ENCODE data around the gene P3H4.
"Not testable (repeated sequence)": the region's sequence is repeated elsewhere in the genome, so short reads cannot be mapped to it uniquely, and the experiment has no call there.

DNA sequence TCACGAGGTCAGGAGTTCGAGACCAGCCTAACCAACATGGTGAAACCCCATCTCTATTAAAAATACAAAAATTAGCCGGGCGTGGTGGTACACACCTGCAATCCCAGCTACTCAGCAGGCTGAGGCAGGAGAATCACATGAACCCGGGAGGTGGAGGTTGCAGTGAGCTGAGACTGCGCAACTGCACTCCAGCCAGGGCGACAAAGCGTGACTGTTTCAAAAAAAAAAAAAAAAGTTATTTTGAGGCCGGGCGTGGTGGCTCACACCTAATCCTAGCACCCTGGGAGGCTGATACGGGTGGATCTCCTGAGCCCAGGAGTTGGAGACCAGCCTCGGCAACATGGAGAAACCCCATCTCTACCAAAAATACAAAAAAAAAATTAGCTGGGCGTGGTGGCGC is 39.6 kb upstream of the P3H4 start:
- TF ChIP-seq, protein P1, sequence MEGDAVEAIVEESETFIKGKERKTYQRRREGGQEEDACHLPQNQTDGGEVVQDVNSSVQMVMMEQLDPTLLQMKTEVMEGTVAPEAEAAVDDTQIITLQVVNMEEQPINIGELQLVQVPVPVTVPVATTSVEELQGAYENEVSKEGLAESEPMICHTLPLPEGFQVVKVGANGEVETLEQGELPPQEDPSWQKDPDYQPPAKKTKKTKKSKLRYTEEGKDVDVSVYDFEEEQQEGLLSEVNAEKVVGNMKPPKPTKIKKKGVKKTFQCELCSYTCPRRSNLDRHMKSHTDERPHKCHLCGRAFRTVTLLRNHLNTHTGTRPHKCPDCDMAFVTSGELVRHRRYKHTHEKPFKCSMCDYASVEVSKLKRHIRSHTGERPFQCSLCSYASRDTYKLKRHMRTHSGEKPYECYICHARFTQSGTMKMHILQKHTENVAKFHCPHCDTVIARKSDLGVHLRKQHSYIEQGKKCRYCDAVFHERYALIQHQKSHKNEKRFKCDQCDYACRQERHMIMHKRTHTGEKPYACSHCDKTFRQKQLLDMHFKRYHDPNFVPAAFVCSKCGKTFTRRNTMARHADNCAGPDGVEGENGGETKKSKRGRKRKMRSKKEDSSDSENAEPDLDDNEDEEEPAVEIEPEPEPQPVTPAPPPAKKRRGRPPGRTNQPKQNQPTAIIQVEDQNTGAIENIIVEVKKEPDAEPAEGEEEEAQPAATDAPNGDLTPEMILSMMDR (IDR thresholded peaks at IDR 0.05), result not testable (repeated sequence)
- TF ChIP-seq POLR2A, POLR2AphosphoS5 (IDR thresholded peaks at IDR 0.05): not testable (repeated sequence)
